SK-N-MC (cell line): Measurements from ENCODE around the gene KITLG.

ENCODE experiments used
- EZH2 ChIP-seq: fragments of 200-600 bp; sonication (generic); IDR thresholded peaks from one replicate; pipeline ENCODE4 v1.6.1; 2017; ENCODE audit warnings: antibody characterized with exemption
- POLR2AphosphoS5 ChIP-seq: IDR thresholded peaks from 2 replicates; pipeline ENCODE4 v1.6.1; 2012; ENCODE audit warnings: mild to moderate bottlenecking, low read depth, low read length, borderline replicate concordance

GRCh38 chr12:88453323-88453722 is 126.9 kb downstream of the KITLG start:
- TF ChIP-seq EZH2 (no peak), POLR2AphosphoS5 (no peak)
